ENCODE measurements around the gene TBX2.

The TBX2 gene

DNA sequence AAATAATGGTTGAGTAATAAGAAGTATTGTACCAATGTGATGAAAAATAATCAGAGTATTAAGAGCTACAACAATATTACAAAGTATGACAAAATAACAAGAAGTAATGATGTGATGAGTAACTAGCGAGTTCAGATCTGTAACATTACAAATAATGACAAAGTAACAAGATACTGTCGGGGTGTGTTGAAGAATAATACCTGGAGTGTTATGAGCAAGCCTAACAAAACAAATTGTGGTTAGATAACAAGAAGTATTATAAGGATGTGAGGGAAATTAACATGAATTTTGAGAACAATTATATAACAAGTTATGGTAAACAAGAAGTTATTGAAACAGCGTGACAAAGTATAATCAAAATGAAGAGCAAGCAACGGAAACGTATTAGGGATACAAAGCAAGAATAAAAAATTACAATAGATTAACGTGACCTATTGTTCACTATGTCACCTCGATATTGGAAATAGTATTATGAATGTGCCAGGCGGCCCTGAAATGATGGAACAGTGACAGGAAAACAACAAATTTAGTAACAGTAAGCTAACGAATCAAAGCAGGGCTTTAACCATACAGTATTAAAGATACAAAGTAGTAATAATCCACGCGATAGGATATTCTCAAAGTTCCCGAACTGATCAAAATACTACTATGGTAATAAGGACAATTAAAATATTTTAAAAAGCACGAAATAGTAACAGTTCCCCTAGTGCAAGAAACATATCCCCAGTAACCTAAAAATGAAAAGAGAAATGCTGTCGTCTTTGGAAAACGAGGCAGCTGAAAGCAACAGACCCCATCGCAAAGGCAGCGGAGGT, 54.1 kb downstream of the TBX2 start:
- TF ChIP-seq POLR2A (IDR thresholded peaks at IDR 0.05; ENCODE audit: low read depth, low read length) = no peak
- no peak for FAIRE-seq
- DNase-seq (ENCODE audit: insufficient read length, low spot score) = no peak

GRCh38 chr17:61454381-61455323, 55.0 kb downstream of the TBX2 start:
- DNase-seq (ENCODE audit: insufficient read length, low spot score) (no peak), FAIRE-seq (no peak)
- TF ChIP-seq POLR2A (IDR thresholded peaks at IDR 0.05; ENCODE audit: low read depth, low read length) = no peak

DNA sequence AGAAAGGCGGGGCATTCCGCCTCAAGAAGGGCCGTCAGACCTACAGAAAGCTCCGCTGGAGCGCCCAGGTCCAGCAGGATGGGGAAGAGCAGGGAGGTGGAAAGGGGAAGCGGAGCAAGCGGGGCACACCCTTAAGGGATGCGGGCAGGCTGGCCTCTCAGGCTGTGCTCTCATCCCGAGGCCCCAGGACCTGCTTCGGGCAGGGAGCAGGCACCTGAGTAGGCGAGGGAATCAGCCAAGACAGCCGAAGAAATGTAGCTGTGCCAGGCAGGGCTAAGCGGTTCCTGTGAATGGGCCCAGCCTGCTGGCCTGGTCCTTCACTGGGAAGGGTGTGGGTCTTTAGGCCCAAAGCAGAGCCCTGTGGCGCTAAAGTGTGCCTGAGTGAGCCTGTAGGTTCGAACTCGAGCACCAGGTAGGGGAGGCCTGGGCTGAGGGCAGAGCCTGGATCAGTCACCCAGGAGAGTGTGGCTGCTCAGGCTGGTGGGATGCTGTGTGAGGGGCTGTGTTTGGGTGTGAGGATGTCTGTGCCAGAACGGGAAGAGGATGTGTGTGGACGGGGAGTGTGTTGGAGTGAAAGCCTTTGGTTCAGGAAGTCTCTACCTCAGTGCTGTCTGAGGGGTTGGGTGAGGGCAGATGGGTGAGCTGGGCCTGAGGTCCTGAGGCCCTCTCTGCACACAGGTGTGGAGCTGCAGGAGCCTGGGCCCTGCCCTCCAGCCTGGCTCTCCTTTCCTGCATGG, 55.8 kb downstream of the TBX2 start:
- no peak for TF ChIP-seq POLR2A (IDR thresholded peaks at IDR 0.05; ENCODE audit: low read depth, low read length)
- no peak for FAIRE-seq
- no peak for DNase-seq (ENCODE audit: insufficient read length, low spot score)

- no peak for FAIRE-seq
- no peak for TF ChIP-seq POLR2A (IDR thresholded peaks at IDR 0.05; ENCODE audit: low read depth, low read length)
- no peak for DNase-seq (ENCODE audit: insufficient read length, low spot score)
Observed at GRCh38 chr17:61456061-61456681, 56.5 kb downstream of the TBX2 start.

- no peak for TF ChIP-seq POLR2A (IDR thresholded peaks at IDR 0.05; ENCODE audit: low read depth, low read length)
- FAIRE-seq (no peak), DNase-seq (ENCODE audit: insufficient read length, low spot score) (no peak)
Observed at GRCh38 chr17:61456688-61457225, 57.1 kb downstream of the TBX2 start.

DNA sequence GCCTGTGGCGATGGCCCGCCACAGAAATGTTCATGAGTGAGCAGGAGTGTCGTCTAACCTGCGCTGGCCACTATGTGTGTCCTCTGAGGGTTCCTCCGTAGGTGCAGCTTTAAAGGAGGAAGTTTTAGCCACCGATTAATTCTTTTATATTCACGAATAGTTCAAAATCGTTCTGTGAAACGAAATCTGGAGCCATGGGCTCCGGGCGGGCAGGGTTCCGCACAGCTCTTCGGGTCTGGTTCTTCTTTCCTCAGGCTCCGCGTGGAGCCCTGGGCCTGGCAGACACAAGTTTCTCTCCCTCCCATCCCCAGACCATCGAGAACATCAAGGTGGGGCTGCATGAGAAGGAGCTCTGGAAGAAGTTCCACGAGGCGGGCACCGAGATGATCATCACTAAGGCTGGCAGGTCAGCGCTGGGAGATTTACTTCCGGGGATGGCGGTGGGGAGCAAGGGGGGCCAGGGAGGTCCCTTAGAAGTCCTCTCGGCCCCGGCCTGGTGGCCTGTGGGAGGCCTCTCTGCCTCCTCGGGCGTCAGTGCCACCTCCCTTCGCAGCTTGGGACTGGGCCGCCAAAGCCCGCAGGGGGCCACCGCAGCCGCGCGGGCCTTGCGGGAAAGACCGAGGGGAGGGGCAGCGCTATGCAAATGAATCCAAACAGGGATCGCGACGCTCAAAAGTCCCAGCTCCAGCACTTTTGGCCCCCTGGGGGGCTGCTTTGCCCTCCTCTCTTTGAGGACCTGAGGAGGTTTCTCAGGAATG, 57.8 kb downstream of the TBX2 start:
- TF ChIP-seq POLR2A (IDR thresholded peaks at IDR 0.05; ENCODE audit: low read depth, low read length) = no peak
- DNase-seq (ENCODE audit: insufficient read length, low spot score) = no peak
- FAIRE-seq = no peak

DNA sequence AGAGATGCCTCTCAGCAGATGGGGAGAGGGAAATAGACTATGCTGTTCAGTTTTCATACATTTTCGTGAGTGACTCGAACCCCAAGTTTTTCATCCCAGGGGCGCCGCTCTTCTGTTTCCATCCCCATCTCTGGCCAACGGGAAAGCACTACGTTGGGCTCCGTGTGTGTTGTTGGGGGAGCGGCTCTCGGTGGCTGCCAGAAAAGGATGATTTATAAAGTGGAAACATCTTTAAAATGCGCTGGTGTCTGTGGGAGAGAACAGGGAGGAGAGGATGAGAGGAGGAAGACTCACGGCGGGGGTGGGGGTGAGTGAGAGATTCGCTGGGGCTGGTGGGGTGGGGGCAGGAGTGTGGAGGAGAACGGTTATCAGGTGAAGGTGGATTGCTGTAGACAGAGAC, 58.4 kb downstream of the TBX2 start:
- FAIRE-seq (no peak), DNase-seq (ENCODE audit: insufficient read length, low spot score) (no peak)
- TF ChIP-seq POLR2A (IDR thresholded peaks at IDR 0.05; ENCODE audit: low read depth, low read length) = no peak

- no peak for TF ChIP-seq POLR2A (IDR thresholded peaks at IDR 0.05; ENCODE audit: low read depth, low read length)
- no peak for DNase-seq (ENCODE audit: insufficient read length, low spot score)
- FAIRE-seq = no peak
Observed at GRCh38 chr17:61458421-61459141, 58.9 kb downstream of the TBX2 start.
